Measurements from ENCODE around the gene RAPSN.

DNA sequence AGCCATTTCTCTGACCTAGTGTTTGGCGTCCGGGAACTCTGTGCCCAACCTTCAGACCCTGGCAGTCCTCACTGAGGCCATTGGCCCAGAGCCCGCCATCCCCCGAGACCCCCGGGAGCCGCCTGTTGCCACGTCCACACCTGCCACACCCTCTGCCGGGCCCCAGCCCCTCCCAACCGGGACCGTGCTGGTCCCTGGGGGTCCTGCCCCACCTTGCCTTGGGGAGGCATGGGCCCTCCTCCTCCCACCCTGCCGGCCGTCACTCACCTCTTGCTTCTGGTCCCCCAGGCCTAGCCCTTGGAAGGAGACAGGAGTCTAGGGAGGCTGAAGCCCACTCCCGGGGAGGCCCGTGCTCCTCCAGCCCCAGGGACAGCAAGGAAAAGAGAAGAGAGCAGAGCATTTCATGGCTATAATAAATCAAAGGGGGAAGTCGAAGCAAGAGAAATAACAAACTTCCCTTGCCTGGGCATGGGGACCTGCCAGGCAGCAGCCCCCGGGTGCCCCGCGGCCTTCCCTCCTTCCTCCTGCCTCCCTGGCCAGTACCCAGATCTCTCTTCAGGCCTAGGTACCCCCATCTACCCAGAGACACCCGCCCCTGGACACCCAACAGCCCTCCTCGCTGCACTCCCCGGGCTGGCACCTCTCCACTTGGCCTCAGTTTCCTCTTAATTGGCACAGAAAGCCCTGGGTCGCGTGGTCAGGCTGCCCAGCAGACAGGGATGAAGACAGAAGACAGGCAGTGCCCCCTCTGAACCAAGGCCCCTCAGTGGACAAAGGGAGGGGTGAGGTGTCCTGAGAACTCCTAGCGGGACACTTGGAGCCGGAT lies 53.5 kb downstream of the RAPSN start:
- TF ChIP-seq EZH2 (IDR thresholded peaks at IDR 0.05) (no peak), POLR2AphosphoS5 (IDR thresholded peaks at IDR 0.05; ENCODE audit: borderline replicate concordance, low read depth, low read length) (no peak), FOXP2 (optimal IDR thresholded peaks at IDR 0.05; ENCODE audit: control extremely low read depth, extremely low read length, insufficient read depth) (no peak)
